ENCODE data around the gene CERS1.

The CERS1 gene

DNA sequence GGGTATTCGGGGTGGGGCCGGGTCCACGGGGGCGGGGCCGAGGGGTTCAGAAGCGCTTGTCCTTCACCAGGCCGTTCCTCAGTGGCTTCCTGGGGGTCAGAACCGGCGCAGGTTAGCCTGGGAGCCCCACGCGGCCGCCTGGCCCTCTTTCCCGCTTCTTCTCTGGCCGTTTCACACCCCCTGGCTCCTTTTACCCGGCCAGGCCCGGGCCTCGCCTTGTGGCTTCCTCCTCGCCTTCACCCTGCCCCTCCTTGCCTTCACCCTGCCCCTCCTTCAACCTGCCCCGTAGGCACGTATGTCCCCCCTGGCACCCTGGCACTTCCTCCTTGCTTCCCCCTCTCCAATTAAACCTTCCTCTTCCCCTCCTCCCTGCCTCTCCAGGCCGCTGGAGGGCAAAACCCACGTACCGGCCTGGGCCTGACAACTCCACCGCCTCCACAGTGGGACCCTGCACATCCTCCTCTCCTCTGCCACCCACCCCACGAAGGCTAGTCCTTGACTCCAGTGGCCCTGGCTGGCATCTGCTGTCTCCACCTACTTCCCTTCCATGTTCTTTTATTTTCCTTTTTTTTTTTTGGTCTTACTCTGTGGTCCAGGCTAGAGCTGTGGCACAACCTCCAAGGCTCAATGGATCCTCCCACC, 25.3 kb downstream of the CERS1 start:
- DNase-seq (ENCODE audit: low read depth) = no peak

DNA sequence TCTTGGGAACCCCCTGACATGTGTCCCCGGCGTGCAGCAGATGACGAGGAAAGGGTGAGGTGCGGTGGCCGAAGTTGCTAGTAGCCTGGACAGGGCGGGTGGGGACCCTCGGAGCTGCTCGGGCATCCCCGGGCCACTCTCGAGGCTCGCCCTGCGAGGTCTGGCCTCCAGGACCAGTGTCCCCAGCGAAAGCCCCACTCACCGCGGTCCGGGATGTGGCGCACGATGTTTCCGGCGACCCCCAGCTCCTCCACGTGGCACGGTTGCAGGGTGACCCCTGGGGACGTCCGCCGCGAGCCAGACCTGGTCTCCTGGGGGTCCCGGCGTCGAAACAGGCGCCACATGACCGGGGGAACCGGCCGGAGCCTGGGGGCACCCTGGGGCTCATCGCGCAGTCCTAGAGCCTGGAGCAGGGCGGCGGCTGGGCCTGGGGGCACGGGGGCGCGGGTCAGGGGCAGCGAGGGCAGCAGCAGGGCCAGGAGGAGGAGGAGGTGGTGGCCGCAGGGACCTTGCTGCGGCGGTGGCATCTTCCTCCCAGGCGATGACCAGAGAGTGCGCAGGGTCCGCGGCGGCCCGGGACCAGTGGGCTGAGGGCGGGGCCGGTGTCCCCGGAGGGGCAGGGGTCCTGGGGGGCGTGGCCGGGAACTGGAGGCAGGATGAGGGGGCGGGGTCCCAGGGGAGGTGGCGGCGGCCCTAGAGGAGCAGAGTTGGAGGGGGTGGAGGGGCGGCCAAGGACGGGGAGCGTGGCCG, 26.0 kb downstream of the CERS1 start:
- DNase-seq (ENCODE audit: low read depth) = no peak

DNA sequence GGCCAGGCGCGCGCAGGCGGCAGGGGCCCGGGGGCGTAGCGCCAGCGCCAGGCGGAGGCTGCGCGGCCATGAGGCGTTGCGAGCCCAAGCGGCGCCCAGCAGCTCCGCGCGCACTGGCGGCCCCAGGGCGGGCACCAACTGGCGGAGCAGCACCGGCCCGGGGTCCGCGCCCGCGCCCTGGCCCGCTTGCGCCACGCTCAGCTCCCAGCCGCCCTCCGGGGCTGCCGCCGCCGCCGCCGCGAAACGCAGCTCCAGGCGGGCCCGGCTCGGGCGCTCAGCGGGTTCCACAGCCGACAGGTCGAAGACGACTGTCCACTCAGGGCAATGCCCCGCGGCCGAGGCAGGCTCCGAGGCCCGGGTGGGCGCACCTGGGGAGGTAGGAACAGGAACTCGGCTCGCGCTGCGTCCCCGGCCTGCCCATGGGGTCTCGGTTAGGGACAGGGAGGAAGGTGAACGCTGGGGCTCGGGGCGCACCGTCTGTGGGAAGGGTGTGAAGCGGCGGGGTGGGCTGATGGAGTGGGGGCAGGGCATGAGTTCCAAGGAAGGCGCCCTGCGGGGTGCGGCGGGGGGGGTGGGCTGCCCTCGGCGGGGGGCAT, 26.8 kb downstream of the CERS1 start:
- DNase-seq (ENCODE audit: low read depth) = no peak

DNA sequence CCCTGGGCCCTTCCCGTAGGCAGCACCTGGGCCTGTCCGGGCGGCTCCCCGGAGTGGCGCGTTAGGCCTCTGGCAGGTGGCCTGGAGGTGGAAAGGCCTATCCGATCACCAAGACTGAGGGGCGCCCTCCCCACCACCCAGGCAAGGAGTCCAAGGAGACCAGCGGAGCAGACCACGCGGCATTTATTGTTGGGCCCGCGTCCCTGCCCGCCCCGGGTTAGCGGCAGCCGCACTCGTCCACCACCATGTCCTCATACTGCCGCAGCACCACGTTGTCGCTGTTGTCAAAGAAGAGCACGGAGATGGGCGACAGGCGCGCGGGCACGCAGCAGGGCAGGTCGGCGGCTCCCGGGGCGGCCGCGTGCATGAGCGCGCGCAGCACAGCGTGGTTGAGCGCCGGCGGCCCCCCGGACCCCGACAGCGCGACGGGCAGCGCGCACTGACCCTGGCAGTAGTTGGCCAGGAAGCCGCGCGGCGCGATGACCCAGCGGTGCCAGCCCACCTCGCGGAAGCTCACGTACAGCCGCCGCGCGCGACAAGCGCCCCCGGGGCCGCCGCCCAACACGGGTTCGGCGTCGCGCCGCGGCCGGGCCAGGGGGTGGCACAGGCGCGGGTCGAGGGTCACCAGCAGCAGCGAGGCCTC, 27.5 kb downstream of the CERS1 start:
- no peak for DNase-seq (ENCODE audit: low read depth)

DNA sequence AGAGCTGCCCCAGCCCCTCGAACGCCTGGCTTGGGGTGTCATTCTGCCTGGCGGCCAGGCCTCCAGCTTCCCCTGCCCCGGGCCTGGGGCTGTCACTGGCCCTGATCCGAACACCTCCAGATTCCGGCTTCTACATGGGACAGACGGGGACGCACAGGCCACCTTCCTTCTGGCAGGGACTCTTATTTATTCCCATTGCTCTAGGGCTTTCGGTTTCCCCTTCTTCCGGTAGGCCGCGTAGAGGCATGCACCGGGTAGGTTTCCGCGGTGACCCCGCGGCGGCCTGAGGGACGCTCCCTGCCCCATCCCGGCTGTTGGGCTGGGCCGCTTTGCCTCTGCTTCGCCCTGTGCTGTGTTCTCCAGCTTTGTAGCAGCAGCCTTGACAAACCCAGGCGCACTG, 28.2 kb downstream of the CERS1 start:
- no peak for DNase-seq (ENCODE audit: low read depth)

DNA sequence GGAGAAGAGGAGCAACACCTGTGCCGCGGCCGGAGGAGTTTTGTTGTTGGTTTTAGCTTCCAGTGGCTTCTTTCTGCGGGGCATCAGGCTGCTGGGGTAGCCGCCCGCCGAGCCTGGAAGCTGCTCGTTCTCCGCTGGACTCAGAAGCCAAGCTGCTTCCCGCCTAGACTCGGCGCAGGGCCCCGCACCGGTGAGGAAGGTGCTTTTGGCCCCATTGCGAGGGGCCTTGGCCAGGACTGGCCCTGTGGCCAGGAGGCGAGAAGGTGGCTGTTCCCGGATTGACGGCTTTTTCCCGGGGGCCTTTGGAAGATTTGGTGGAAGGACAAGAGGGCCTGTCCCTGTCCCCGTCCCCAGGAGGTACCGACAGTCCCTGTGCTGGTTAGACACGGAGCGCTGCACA, 28.8 kb downstream of the CERS1 start:
- DNase-seq (ENCODE audit: low read depth) = no peak

DNA sequence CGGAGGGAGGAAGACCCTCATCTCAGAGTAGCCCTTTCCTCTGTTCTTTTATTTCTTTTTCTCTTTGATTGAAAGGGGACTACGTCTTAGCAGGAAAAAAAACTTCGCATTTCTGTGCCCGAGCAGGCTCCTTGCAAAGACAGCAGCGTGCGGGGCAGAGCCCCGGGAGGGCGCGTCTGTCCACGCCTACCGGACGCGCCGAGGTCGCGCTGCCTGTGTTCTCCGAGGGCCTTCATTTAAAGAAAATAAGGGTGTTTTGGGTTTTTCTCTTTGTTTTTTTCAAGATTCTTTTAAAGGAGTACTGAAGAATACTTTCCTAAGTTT, 29.2 kb downstream of the CERS1 start:
- DNase-seq (ENCODE audit: low read depth) = no peak

DNA sequence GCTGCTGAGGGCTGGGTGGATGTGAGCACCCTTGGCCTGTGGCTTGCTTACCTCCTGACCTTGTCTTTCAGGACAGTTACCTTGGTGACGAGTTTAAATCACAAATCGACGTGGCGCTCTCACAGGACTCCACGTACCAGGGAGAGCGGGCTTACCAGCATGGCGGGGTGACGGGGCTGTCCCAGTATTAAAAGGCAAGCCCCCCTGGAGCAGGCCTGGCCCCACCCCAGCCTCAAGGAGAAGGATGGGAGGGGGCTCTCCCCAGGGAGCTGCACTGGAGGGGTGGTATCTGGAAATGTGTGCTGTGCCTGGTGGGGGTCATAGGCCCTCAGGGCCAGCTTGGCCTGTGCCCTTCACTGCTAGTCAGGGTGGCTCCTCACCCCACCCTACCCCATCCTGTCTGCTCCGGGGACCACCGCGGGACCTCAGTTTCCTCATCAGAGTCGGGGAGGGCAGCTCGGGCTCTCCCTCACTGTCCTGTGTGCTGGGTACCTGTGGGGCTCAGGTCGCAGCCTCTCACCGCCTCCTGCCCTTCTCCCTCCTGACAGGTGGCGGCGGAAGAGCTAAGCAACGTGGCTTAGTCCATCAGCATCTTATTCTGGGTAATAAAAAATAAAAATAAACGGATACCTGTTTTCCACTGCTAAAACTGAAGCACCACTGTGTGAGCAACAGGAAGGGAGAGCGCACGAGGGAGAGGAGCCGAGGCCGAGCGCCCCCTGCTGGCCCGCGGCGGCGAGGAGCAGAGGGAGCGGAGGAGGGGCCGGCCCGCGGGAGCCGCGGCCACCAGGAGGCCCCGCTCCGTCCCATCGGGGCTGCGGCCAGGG, 29.8 kb downstream of the CERS1 start:
- DNase-seq (ENCODE audit: low read depth) = peak; percentile 41

DNA sequence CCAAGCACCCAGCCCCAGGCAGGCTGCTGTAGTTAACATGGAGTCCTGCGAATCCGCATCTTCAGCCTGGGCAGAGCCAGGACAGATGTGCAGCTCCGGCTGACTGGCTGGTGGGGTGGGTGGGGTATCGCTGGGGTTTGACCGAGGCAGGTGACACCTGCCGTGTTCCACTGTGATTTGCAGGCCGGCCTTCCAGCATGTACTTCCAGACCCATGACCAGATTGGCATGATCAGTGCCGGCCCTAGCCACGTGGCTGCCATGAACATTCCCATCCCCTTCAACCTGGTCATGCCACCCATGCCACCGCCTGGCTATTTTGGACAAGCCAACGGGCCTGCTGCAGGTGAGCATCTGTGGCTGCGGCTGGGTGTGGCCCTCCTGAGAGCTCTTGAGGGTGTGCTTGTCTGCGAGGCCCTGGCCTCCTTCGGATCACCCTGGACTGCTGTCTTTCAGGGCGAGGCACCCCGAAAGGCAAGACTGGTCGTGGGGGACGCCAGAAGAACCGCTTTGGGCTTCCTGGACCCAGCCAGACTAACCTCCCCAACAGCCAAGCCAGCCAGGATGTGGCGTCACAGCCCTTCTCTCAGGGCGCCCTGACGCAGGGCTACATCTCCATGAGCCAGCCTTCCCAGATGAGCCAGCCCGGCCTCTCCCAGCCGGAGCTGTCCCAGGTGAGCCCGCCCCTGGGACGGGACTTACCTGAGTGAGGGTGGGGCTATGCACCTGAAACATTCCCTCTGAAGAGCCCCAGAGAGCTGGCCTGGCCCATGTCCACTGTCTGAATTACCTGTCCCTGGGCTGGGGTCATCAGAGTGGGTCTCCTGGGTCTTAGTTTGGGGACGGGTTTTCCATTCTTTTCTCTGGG, 30.6 kb downstream of the CERS1 start:
- DNase-seq (ENCODE audit: low read depth) = no peak

DNA sequence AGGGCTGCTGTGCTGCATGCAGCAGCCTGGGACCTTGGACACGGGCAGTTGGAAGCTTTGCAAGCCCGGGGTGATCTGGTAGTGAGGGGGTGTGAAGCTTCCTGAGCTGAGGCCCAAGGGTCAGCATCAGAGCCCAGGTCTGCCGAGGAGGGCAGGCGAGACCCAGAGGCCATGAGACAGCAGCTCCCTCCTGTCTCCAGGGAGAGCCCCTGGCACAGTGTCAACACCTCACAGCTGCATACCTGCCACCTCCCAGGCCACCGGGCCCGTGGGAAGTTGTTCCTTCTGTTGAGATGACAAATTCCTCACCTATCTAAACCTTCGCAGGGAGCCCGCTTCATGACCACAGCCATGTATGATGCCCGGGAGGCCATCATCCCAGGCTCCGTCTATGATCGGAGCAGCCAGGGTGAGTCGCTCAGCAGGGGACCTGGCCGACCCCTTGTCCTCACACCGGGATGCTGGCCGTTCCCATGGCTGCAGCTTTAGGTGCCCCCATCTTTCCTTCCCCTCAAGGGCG, 32.1 kb downstream of the CERS1 start:
- DNase-seq (ENCODE audit: low read depth) = no peak

DNA sequence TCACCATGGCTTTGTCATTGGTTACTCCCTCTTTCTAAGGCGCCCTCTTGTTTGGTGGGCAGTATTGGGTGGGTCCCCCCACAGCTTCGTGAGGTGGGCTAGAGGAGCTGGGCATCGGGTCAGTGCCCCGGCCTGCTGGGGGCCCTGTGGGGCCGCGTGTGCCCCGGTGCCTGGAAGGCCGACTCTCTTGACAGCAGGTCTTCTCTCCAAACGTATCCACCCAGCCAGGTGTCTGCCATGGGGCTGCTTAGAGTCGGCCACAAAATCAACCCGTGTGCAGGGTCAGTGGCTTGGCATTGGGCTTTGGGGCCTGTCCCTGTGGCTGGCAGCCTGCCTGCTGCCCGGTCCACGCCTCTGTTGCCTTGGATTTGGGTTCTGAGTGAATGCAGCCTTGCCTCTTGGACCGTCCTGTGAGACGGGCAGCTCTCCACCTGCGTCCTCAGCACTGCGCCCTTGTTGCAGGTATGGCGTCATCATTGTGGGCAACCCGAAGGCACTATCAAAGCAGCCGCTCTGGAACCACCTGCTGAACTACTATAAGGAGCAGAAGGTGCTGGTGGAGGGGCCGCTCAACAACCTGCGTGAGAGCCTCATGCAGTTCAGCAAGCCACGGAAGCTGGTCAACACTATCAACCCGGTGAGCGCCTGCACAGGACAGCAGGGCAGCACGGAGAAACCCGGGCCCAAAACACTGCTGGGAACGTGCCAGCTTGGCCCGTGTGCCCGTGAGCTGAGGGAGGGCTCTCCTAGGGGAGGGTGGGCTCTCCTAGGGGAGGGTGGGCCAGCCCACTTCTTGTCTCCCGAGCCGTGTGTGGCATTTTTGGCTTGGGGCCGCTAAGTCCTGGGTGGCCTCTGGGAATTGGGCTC, 32.7 kb downstream of the CERS1 start:
- no peak for DNase-seq (ENCODE audit: low read depth)

DNA sequence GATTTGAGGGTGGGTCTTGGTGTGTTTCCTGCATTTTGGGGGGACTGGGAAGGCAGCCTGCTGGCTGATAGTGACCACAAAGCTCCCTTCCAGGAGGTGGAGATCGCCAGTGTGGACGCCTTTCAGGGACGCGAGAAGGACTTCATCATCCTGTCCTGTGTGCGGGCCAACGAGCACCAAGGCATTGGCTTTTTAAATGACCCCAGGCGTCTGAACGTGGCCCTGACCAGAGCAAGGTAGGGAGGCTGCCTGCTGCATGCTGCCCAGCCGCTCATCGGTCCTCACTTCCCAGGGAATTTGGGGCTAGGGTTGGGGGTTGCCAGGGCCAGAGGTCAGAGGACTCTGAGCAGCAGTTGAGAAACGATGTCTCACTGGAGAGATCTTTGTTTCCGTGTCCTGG, 34.0 kb downstream of the CERS1 start:
- DNase-seq (ENCODE audit: low read depth) = no peak

DNA sequence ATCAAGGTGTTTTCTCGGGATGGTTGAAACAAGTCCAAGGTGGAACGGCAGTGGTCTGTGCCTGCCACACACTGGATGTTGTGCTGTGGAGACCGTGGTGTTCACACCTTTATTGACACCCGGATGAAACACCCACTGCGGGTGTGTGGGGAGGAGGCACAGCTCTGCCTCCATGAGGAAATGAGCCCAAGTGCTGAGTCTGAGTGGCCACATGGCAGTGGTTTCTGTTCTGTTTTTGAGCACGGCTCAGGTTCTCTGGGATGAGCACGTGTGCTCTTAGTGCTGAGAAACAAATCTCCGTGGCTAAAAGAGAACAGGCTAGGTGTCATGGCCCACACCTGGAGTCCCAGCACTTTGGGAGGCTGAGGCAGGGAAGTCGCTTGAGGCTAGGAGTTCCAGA, 34.7 kb downstream of the CERS1 start:
- DNase-seq (ENCODE audit: low read depth) = no peak

DNA sequence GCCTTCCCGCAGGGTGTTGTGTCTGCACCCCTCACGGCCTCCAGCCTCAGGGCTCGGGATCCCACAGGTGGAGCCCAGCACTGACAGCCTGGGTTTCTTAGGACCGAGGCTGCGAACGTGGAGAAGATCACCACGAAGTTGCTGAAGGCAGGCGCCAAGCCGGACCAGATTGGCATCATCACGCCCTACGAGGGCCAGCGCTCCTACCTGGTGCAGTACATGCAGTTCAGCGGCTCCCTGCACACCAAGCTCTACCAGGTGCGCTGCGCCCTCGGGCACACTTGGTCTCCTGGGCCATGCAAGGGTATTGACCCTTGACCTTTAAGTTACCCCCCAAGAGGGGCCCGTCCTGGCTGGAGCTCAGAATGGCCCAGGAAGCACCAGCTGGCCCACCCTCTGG, 35.2 kb downstream of the CERS1 start:
- DNase-seq (ENCODE audit: low read depth) = no peak

DNA sequence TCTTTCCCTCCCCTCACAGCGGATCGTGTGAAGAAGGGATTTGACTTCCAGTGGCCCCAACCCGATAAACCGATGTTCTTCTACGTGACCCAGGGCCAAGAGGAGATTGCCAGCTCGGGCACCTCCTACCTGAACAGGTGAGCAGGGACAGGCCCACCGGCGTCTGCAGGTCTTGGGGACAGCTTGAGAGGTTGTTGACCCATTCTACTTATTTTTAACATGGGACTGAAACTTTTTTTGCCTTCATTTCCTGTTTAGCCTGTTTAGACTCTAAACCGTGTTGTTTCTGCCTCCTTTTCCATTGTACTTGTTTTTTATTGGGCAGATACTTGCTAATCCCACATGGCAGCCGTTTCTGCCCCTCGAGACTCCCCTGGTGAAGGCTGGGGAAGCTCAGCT, 35.7 kb downstream of the CERS1 start:
- DNase-seq (ENCODE audit: low read depth) = no peak

DNA sequence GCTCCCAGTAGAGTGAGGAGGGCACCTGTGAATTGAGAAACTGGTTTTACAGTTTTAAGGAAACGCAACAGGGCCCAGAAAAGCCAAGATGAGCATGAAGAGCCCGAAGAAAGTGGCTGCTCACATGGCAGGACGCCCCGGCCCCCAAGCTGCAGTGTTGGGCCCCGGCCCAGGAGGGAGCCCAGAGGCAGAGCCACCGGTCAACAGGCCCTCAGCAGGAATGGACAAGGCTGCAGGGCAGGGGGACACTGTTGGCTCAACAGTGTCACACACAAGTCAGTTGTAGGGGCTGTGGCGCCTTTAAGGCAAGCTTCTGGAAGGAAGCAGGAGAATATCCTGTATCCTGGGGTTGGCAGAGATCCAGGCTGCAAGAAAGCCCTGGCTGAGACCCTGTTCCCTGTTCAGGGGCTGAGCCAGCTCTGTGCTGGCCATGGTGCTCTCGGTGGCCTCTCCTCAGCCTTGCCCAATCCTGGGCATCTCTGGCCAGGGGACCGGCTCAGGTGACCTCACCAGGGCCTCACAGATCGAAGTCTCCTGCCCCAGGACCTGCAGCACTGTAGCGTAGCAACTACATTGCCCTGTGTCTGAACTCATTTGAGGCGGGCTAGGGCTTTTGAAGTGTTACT, 36.2 kb downstream of the CERS1 start:
- DNase-seq (ENCODE audit: low read depth) = no peak

DNA sequence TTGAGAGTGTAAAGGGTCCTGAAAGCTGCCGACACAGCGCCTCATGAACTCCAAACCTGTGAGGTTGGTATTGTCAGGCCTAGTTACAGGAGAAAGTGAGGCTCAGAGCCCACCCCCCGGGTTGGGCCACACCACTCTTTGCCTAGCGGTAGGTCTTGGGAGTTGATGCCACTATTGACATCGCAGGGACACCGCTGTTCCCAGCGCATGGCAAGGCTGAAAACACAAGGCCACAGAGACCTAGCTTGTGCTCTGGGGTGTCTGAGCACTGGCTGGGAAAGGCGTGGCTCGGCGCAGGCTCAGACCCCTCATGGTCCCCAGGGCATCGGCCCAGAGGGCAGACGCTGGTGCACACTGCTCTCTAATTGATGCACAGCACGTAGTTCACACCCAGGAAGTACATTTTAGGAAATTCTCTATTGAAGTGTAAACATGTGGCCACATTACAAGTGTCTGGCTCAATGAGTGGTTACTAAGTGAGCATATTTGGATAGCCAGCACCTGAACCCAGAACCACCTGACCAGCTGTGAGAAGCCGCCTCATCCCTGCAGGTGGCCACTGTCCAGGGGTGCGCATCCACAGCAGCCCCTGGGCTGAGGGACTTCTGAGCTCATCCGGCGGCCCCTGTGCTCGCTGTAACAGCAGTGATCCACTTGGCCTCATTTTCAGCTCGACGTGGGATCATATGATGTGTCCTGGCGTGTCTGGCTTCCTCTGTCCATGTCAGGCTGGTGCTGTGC, 36.9 kb downstream of the CERS1 start:
- no peak for DNase-seq (ENCODE audit: low read depth)

DNA sequence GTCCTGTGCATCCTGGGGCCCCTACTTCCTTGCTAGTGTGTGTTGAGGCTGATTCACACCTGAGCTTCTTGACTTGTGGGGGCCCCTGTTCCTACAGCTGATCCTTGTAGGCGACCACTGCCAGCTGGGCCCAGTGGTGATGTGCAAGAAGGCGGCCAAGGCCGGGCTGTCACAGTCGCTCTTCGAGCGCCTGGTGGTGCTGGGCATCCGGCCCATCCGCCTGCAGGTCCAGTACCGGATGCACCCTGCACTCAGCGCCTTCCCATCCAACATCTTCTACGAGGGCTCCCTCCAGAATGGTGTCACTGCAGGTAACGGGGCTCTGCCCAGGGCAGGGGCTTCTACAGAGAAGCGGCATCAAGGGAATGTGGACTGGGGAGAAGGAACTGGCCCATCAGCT, 38.7 kb downstream of the CERS1 start:
- no peak for DNase-seq (ENCODE audit: low read depth)

Measured in fibroblast of gingiva (primary cell).